ENCODE measurements around the gene FGF19. TPM values are rescaled to one million over a fixed set of nuclear protein-coding genes. Genes with fewer than 3 reads are reported as not detected.
"Not testable (repeated sequence)": the region's sequence is repeated elsewhere in the genome, so short reads cannot be mapped to it uniquely, and the experiment has no call there.

FGF19 gene
- total RNA-seq, 2 experiments from 2014 or later: not detected

- Histone ChIP-seq H3K4me2 (ENCODE audit: low read length) (no peak overlapping the region), H2AFZ (ENCODE audit: low read length) (no peak overlapping the region), H3K27ac (ENCODE audit: low read depth, low read length, poor library complexity, severe bottlenecking) (no peak overlapping the region), H4K20me1 (ENCODE audit: insufficient read depth, low read length) (no peaks in the 10 kb centered on the region), H3K4me3 (ENCODE audit: low read depth, low read length, poor library complexity, severe bottlenecking) (no peak overlapping the region), H3K36me3 (ENCODE audit: insufficient read depth, low read length) (no peaks in the 10 kb centered on the region), H3K79me2 (ENCODE audit: insufficient read depth, low read depth, low read length) (no peaks in the 10 kb centered on the region), H3K9me2 (ENCODE audit: insufficient read depth, low read length) (no peaks in the 10 kb centered on the region), H3K4me1 (ENCODE audit: insufficient read depth, low read length, poor library complexity, severe bottlenecking) (no peaks in the 10 kb centered on the region), H3K9me3 (ENCODE audit: low read length) (no peaks in the 10 kb centered on the region)
- ChIA-PET CTCF (ENCODE audit: unreplicated experiment) (no interaction called here), POLR2A (no interaction called here)
- intact Hi-C loops (cut with micrococcal nuclease; ENCODE audit: unreplicated experiment): no loop called here
- TF ChIP-seq EZH2phosphoT487 (IDR thresholded peaks at IDR 0.05; ENCODE audit: borderline replicate concordance, low read depth, low read length): no peak
- TF ChIP-seq CTCF (conservative IDR thresholded peaks at IDR 0.05; ENCODE audit: low read length): no peak
- no TSS peak for BruUV-seq (replicated peaks)
- DNase-seq (ENCODE audit: low spot score): no peak
Measured at GRCh38 chr11:69689484-69690319, 14.1 kb downstream of the FGF19 start.

DNA sequence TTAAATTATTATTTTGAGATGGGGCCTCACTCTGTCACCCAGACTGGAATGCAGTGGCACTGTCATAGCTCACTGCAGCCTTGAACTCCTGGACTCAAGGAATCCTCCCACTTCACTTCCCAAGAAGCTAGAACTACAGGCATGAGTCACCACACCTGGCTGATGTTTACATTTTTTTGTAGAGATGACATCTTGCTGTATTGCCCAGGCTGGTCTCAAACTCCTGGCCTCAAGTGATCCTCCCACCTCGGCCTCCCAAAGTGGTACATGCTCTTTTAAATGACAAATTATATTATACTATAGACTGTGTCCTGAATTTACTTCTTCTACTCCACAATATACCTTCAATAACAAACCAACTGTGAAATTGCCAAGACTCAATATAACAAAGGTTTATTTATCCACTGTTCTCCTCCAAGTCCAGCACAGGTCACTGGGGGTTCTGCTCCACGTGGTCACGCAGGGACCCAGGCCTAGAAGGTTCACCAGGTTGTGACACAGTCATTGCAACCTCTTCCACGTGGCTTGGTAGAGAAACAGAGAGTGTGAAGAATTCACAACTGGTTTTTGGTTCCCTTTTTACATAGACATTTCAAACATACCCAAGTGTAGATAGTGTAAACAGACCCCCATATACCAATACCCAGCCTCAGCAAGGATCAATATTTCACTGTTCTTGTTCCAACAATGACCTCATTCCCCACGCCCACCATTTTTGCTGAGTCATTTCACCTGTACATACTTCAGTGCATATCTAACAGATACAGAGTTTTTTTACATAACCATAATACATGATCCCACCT lies 15.7 kb downstream of the FGF19 start:
- CTCF ChIA-PET (ENCODE audit: unreplicated experiment); H3K27ac ChIP-seq (ENCODE audit: low read depth, low read length, poor library complexity, severe bottlenecking); H3K4me3 ChIP-seq (ENCODE audit: low read depth, low read length, poor library complexity, severe bottlenecking); H3K79me2 ChIP-seq (ENCODE audit: insufficient read depth, low read depth, low read length); H3K36me3 ChIP-seq (ENCODE audit: insufficient read depth, low read length); H3K4me1 ChIP-seq (ENCODE audit: insufficient read depth, low read length, poor library complexity, severe bottlenecking); H3K9me3 ChIP-seq (ENCODE audit: low read length); H4K20me1 ChIP-seq (ENCODE audit: insufficient read depth, low read length); H3K4me2 ChIP-seq (ENCODE audit: low read length); BruUV-seq (replicated peaks); DNase-seq (ENCODE audit: low spot score); H3K9me2 ChIP-seq (ENCODE audit: insufficient read depth, low read length); H2AFZ ChIP-seq (ENCODE audit: low read length); POLR2A ChIA-PET: not testable (repeated sequence)
- intact Hi-C loops (cut with micrococcal nuclease; ENCODE audit: unreplicated experiment): loop anchor here (2.0 kb wide), 1 partner anchor 155 kb away; no protein-coding TSS in a partner anchor

DNA sequence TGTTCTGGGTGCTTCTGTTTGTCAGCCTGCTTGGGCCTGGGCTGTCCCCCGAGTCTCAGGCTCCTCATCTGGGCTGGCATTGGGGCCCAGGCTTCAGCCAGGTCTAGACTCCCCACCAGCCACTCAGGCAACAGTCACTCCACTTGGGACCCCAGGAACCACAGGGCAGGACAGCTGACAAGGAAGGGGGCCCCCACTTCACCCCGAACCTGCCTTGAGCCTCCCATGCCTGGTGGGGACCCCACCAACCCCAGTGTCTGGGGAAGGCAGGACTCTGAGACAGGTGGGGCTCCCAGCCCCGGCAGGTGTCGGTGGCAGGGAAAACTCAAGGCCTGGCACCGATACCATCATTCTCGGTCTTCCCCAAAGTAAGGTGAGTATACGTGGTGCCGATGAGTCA lies 17.0 kb downstream of the FGF19 start:
- H3K4me2 ChIP-seq (ENCODE audit: low read length): no peak overlapping the region
- no peak for DNase-seq (ENCODE audit: low spot score)
- H3K4me1 ChIP-seq (ENCODE audit: insufficient read depth, low read length, poor library complexity, severe bottlenecking): no peaks in the 10 kb centered on the region

More for the DNA sequence above, 17.0 kb downstream of the FGF19 start:
- Histone ChIP-seq H3K9me3 (ENCODE audit: low read length) (no peaks in the 10 kb centered on the region), H3K36me3 (ENCODE audit: insufficient read depth, low read length) (no peaks in the 10 kb centered on the region), H3K9me2 (ENCODE audit: insufficient read depth, low read length) (no peaks in the 10 kb centered on the region), H3K27ac (ENCODE audit: low read depth, low read length, poor library complexity, severe bottlenecking) (no peak overlapping the region), H3K4me3 (ENCODE audit: low read depth, low read length, poor library complexity, severe bottlenecking) (no peak overlapping the region), H2AFZ (ENCODE audit: low read length) (no peak overlapping the region), H4K20me1 (ENCODE audit: insufficient read depth, low read length) (no peaks in the 10 kb centered on the region), H3K79me2 (ENCODE audit: insufficient read depth, low read depth, low read length) (no peaks in the 10 kb centered on the region)
- ChIA-PET CTCF (ENCODE audit: unreplicated experiment) (no interaction called here), POLR2A (no interaction called here)
- intact Hi-C loops (cut with micrococcal nuclease; ENCODE audit: unreplicated experiment): loop anchor here (1.0 to 2.0 kb wide), 3 partner anchors 114 to 201 kb away; no protein-coding TSS in a partner anchor
- TF ChIP-seq EZH2phosphoT487 (IDR thresholded peaks at IDR 0.05; ENCODE audit: borderline replicate concordance, low read depth, low read length): no peak
- no peak for TF ChIP-seq CTCF (conservative IDR thresholded peaks at IDR 0.05; ENCODE audit: low read length)
- BruUV-seq (replicated peaks): no TSS peak

All from OCI-LY7 (cell line).